C4-2B (cell line): ENCODE results near the gene PCA3.

Experiments
- H3K27ac ChIP-seq: fragments of 450-650 bp; 2 replicates; pipeline ENCODE4 v1.5.1; 2017
- CTCF ChIP-seq: fragments of 450-650 bp; conservative IDR thresholded peaks from 2 replicates; pipeline ENCODE4 v1.5.1; 2017; ENCODE audit warnings: mild to moderate bottlenecking
- ZFX ChIP-seq: fragments of 450-650 bp; IDR thresholded peaks from 2 replicates; pipeline ENCODE4 v1.6.1; 2017

PCA3 gene

DNA sequence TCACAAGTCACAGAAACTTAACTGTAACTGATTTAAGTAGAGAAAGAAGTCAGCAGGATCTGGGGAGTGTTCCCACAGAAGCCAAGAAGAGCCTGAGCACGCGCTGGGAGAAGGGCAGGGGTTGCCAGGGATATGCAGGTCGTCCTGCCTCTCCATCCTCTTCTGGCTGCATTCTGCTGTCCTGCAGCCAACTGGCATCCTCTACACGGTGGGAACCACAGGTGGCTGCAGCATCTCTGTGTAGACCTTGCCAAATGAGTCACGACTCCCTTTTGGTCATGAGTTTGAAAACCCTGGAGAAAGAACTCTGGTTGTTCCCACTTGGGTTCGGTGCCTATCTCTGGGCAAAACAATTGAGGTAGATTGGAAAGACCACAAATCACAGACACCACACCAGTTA lies 38.4 kb upstream of the PCA3 start:
- H3K27ac ChIP-seq, result no peak overlapping the region
- TF ChIP-seq CTCF (no peak), ZFX (no peak)

DNA sequence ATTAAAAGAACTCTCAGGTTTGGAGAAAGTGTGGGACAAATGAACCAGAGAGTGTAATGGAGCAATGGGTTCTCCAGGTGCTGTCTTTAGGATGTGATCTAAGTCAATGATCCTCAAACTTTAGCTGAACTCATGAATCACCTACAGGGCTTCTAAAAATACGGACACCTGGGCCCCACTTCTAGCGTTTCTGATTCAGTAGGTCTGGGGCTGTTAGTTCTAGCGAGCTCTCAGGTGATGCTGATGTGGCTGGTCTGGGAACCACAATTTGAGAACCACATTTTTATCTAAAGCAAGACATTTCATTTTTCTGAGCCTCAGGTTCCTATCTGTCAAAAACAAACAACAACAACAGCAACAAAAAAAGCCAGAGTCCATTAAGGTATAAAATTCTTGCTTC lies 35.1 kb upstream of the PCA3 start:
- peak overlapping the region; percentile 31; the same call in 1 of the 2 replicates for H3K27ac ChIP-seq
- no peak for TF ChIP-seq CTCF
- no peak for TF ChIP-seq ZFX

DNA sequence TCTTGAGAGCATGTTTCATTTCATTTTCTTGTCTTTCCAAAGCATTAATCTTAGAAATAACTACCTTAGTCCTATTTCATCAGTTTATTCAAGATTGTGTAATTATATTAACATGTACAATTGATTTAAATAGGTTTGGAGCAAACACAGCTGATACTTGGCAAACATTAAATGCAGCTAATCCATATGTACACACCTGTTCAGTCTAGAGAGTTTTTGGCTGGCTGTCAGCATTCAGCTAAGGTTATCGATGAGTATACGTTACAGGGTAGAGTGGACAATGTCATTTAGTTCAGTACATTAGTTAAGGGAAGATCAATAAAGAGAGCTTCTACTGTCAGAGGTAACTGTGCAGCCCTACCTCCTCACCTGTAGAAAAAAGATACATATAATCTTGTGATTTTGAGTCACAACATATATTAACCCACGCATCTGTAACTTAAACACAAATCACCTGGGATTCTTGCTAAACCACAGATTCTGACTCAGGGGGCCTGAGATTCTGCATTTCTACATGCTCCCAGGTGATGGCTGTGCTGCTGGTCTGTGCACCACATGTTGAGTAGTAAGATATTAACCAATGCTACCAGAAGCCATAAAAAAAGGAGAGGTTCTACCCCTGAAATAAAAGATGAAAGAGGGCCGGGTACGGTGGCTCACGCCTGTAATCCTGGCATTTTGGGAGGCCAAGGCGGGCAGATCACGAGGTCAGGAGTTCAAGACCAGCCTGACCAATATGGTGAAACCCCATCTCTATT lies 34.1 kb upstream of the PCA3 start:
- TF ChIP-seq CTCF (no peak), ZFX (no peak)
- H3K27ac ChIP-seq, result peak overlapping the region; percentile 84

DNA sequence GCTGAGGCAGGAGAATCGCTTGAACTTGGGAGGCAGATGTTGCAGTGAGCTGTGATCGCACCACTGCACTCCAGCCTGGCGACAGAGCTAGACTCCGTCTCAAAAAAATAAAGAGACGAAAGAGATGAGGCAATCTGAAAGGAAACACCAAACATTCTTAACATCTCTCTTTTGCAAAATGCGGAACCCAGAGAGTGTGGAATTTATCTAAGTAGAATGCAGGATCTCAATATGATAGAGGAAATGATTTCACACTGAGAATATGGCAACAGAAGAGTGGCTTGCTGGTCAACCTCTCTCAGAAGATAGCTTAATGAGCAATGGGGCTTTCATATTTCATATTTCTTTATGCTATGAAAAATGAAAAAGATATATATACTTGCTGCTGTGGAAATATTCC lies 33.4 kb upstream of the PCA3 start:
- H3K27ac ChIP-seq, result peak overlapping the region; percentile 84
- TF ChIP-seq CTCF, result no peak
- no peak for TF ChIP-seq ZFX

DNA sequence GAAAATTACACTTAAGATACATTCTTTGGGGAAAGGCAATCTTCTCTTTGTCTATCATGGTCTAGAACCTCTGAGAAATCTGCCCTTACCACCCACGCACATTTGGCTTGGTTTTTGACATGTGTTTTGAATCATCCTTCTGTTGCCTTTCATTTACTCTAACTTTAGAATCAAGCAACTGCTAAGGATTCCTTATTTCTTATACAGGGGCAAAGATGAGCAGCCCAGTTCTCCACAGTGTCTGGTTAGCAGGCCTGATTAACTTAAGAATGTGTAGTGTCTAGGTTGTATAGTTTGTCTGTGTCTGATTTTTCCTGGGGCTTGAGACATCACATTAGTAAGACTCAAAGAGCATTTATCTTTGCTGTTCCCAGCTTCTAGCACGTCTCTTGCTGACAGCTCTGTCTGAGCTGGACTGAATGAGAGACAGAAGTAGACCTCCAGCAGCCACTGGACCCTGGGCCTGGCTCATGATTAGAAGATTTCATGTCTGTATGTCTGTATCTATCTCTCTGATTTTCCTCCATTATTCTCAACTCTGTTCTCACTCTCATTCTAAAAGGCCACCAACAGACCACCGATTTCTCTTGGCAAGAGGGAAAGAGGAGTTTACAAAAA lies 31.8 kb upstream of the PCA3 start:
- TF ChIP-seq ZFX, result no peak
- no peak for TF ChIP-seq CTCF
- peak overlapping the region; percentile 20; the same call in 1 of the 2 replicates for H3K27ac ChIP-seq

DNA sequence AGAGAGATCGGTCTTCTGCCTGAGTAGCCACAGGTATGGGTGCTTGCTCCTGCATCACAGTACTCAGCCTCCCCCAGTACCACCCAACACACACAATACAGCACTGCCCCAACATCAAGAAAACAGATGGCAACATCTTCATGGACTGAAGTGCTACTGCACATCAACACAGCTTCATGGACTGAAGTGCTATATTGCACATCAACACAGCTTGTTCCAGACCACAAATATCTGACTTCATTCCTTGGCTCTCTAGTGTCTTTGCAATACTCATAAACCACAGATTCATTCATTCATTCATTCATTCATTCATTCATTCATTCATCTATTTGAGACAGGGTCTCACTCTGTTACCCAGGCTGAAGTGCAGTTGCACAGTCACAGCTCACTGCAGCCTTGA lies 31.1 kb upstream of the PCA3 start:
- peak overlapping the region; percentile 25; the same call in 1 of the 2 replicates for H3K27ac ChIP-seq
- TF ChIP-seq ZFX (no peak), CTCF (no peak)

- TF ChIP-seq ZFX (no peak), CTCF (no peak)
- H3K27ac ChIP-seq, result no peak overlapping the region
These were observed 29.5 kb upstream of the PCA3 start for GRCh38 chr9:76734716-76735115.
